GM13976 (cell line): Measurements from ENCODE around the gene APMAP.

Experiments used
- DNase-seq: peaks from one replicate; pipeline ENCODE4 v3.0.0; 2012; ENCODE audit warnings: low spot score
- in situ Hi-C: fragments of 300-500 bp; cut with MboI; formaldehyde crosslinking; loops from one replicate; pipeline ENCODE4 v1.12.0; 2022; ENCODE audit warnings: low sequenced_read_pairs, mixed read lengths, inconsistent platforms; ENCODE audit not compliant: unreplicated experiment
- TF ChIP-seq, protein P1 (sequence below): IDR thresholded peaks from 2 replicates; pipeline ENCODE4 v1.5.1; 2012; ENCODE audit warnings: borderline replicate concordance, mild to moderate bottlenecking; ENCODE audit not compliant: insufficient read depth; ENCODE audit errors: extremely low read depth, missing control alignments, control extremely low read depth

The APMAP gene

DNA sequence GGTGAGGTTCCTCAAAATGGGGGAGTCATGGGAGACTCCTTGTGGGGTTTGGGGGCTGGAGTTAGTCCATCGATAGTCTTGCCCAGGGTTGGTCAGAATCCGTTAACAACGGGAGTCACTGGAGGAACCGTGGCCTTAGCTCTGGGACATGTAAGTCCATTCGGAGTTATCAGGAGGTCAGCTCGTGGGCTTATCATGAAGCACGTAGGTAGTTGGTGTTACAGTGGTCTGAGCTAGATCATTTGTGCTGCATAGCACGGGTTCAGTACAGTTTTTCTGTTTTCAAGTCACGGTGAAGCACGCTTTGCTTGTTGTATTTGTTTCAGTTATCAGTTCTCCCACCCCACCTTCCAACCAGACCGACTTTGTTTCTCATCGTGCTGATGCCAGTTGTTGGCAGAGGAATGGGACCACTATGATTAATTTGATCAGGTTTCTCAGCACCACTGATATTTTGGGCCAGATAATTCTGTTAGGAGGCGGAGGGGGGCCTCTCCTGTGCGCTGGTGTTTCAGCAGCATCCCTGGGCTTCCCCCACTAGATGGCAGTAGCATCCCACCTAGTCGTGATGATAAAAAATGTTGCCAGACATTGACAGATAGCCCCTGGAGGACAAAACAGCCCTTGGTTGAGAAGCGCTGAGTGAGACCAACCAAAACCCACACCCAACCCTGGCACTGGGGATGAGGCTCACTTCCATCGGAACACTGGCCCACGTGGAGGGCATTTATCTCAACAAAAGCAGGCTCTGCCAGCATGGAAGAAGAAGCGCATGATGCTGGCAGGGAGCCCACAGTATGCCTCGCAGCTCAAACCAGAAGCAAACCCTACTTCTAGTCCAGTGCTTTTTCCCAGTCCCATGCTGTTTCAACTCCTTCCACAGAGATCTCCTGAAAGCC lies 2.2 kb upstream of the APMAP start:
- TF ChIP-seq, protein P1, sequence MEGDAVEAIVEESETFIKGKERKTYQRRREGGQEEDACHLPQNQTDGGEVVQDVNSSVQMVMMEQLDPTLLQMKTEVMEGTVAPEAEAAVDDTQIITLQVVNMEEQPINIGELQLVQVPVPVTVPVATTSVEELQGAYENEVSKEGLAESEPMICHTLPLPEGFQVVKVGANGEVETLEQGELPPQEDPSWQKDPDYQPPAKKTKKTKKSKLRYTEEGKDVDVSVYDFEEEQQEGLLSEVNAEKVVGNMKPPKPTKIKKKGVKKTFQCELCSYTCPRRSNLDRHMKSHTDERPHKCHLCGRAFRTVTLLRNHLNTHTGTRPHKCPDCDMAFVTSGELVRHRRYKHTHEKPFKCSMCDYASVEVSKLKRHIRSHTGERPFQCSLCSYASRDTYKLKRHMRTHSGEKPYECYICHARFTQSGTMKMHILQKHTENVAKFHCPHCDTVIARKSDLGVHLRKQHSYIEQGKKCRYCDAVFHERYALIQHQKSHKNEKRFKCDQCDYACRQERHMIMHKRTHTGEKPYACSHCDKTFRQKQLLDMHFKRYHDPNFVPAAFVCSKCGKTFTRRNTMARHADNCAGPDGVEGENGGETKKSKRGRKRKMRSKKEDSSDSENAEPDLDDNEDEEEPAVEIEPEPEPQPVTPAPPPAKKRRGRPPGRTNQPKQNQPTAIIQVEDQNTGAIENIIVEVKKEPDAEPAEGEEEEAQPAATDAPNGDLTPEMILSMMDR, result peak; percentile 91
- in situ Hi-C loops, result loop anchor here (5.0 to 10.0 kb wide), 3 partner anchors 68 to 410 kb away; partner anchors contain the start of gene GINS1
- DNase-seq, result peak; percentile 80

GRCh38 chr20:24994186-24994465 lies 1.6 kb upstream of the APMAP start:
- no peak for DNase-seq
- in situ Hi-C loops, result loop anchor here (10.0 kb wide), 2 partner anchors 181 to 411 kb away; partner anchors contain the start of gene GINS1
- TF ChIP-seq, protein P1, result no peak

- no peak for DNase-seq
- TF ChIP-seq, protein P1, result no peak
- in situ Hi-C loops, result loop anchor here (10.0 kb wide), 2 partner anchors 181 to 411 kb away; partner anchors contain the start of gene GINS1
These were observed 1.0 kb upstream of the APMAP start for GRCh38 chr20:24993337-24994185.

- TF ChIP-seq, protein P1, result no peak
- in situ Hi-C loops, result loop anchor here (10.0 kb wide), 2 partner anchors 183 to 413 kb away; partner anchors contain the start of gene GINS1
- DNase-seq, result no peak
These were observed 559 bp downstream of the APMAP start for GRCh38 chr20:24991897-24992486.

GRCh38 chr20:24990810-24991252 lies 1.7 kb downstream of the APMAP start:
- in situ Hi-C loops, result loop anchor here (10.0 kb wide), 2 partner anchors 184 to 414 kb away; partner anchors contain the start of gene GINS1
- no peak for DNase-seq
- TF ChIP-seq, protein P1, result no peak

- no peak for DNase-seq
- in situ Hi-C loops, result no loop called here
- TF ChIP-seq, protein P1, result no peak
These were observed 3.4 kb downstream of the APMAP start for GRCh38 chr20:24989162-24989561.
